IMR-90 (cell line): Measurements from ENCODE around the gene FXR2. TPM values are rescaled to one million over a fixed set of nuclear protein-coding genes. Genes with fewer than 3 reads are reported as not detected.

Experiments
- ATAC-seq: fragments of 200-7000 bp; cut with Tn5 transposase; 2 replicates; pipeline ENCODE4 v1.9.1; 2020; ENCODE audit warnings: low read depth, mild to moderate bottlenecking, moderate library complexity
- BruUV-seq: library from RNA; stranded (reverse); fragments of 400-500 nt; replicated peaks from 2 replicates; lab custom pipeline; 2021; lab: Mats Ljungman, UMichigan
- CTCF ChIA-PET: fragments of 300-600 bp; formaldehyde crosslinking; extraction: SDS; loops from one replicate; lab custom pipeline; 2021; ENCODE audit warnings: antibody characterized with exemption; lab: Yijun Ruan, JAX
- POLR2A ChIA-PET: fragments of 300-600 bp; sonication (Branson Sonifier 250); formaldehyde crosslinking; loops from one replicate; lab custom pipeline; 2022; ENCODE audit warnings: antibody characterized with exemption; ENCODE audit not compliant: unreplicated experiment; lab: Charles Lee
- DNase-seq: peaks from one replicate; pipeline ENCODE4 v3.0.0; 2013
- H2AFZ ChIP-seq: replicated peaks from 2 replicates; pipeline ENCODE3; 2013; ENCODE audit warnings: low read length, mild to moderate bottlenecking; ENCODE audit not compliant: poor library complexity
- H2AK5ac ChIP-seq: 2 replicates; pipeline ENCODE4 v1.6.1; 2013; ENCODE audit warnings: low read depth, low read length, inconsistent platforms
- H2AK9ac ChIP-seq: replicated peaks from 2 replicates; pipeline ENCODE3; 2013; ENCODE audit warnings: mild to moderate bottlenecking, low read depth, low read length, moderate library complexity; ENCODE audit not compliant: poor library complexity
- H2BK120ac ChIP-seq: 2 replicates; pipeline ENCODE4 v1.6.1; 2013; ENCODE audit warnings: low read depth, low read length, inconsistent platforms
- H2BK15ac ChIP-seq: 3 replicates; pipeline ENCODE4 v1.6.1; 2013; ENCODE audit warnings: low read depth, low read length, inconsistent platforms
- H2BK20ac ChIP-seq: 2 replicates; pipeline ENCODE4 v1.6.1; 2013; ENCODE audit warnings: low read depth, mild to moderate bottlenecking, inconsistent platforms, low read length, moderate library complexity
- H2BK5ac ChIP-seq: 2 replicates; pipeline ENCODE4 v1.6.1; 2013; ENCODE audit warnings: mild to moderate bottlenecking, low read depth, low read length, inconsistent platforms; ENCODE audit not compliant: poor library complexity, severe bottlenecking
- H3K14ac ChIP-seq: replicated peaks from 2 replicates; pipeline ENCODE4 v1.6.1; 2013; ENCODE audit warnings: low read depth, low read length, inconsistent platforms
- H3K18ac ChIP-seq: 2 replicates; pipeline ENCODE4 v1.6.1; 2013; ENCODE audit warnings: low read depth, low read length, control low read depth
- H3K23ac ChIP-seq: 2 replicates; pipeline ENCODE4 v1.6.1; 2013; ENCODE audit warnings: low read depth, low read length, inconsistent platforms
- H3K27ac ChIP-seq: 2 replicates; pipeline ENCODE4 v1.5.1; 2013; ENCODE audit warnings: mild to moderate bottlenecking, control low read depth, low read length; ENCODE audit not compliant: insufficient read depth
- H3K27me3 ChIP-seq: 2 replicates; pipeline ENCODE4 v1.6.1; 2013; ENCODE audit warnings: low read length; ENCODE audit not compliant: control insufficient read depth, insufficient read depth
- H3K36me3 ChIP-seq: 2 replicates; pipeline ENCODE4 v1.6.1; 2013; ENCODE audit warnings: low read length, mixed read lengths; ENCODE audit not compliant: control insufficient read depth, insufficient read depth
- H3K4ac ChIP-seq: 2 replicates; pipeline ENCODE4 v1.6.1; 2013; ENCODE audit warnings: low read depth, low read length, inconsistent platforms
- H3K4me1 ChIP-seq: 2 replicates; pipeline ENCODE4 v1.6.1; 2013; ENCODE audit warnings: low read length, mixed read lengths; ENCODE audit not compliant: control insufficient read depth, insufficient read depth
- H3K4me2 ChIP-seq: 2 replicates; pipeline ENCODE4 v1.6.1; 2013; ENCODE audit warnings: low read depth, mild to moderate bottlenecking, control low read depth, low read length, moderate library complexity
- H3K4me3 ChIP-seq: 2 replicates; pipeline ENCODE4 v1.5.1; 2013; ENCODE audit warnings: low read depth, mild to moderate bottlenecking, control low read depth, low read length, moderate library complexity; ENCODE audit not compliant: insufficient read depth
- H3K56ac ChIP-seq: 2 replicates; pipeline ENCODE4 v1.6.1; 2013; ENCODE audit warnings: low read length, inconsistent platforms; ENCODE audit not compliant: insufficient read depth; ENCODE audit errors: extremely low read depth
- H3K79me1 ChIP-seq, 2 experiments: 2 replicates each; pipeline ENCODE4 v1.6.1; 2013; ENCODE audit warnings: low read length in 2 of 2, inconsistent platforms in 1 of 2, low read depth in 1 of 2
- H3K9ac ChIP-seq: 2 replicates; pipeline ENCODE4 v1.6.1; 2013; ENCODE audit warnings: low read depth, low read length, control low read depth
- H3K9me1 ChIP-seq: 2 replicates; pipeline ENCODE4 v1.6.1; 2013; ENCODE audit warnings: low read length, inconsistent platforms; ENCODE audit not compliant: insufficient read depth
- H3K9me3 ChIP-seq: 2 replicates; pipeline ENCODE4 v1.6.1; 2013; ENCODE audit warnings: low read length; ENCODE audit not compliant: control insufficient read depth, insufficient read depth
- H4K20me1 ChIP-seq: 2 replicates; pipeline ENCODE4 v1.6.1; 2013; ENCODE audit warnings: low read length, inconsistent platforms; ENCODE audit not compliant: insufficient read depth
- H4K5ac ChIP-seq: 2 replicates; pipeline ENCODE4 v1.6.1; 2013; ENCODE audit warnings: mild to moderate bottlenecking, low read depth, low read length, control low read depth
- H4K8ac ChIP-seq, 2 experiments: 2 replicates each; pipeline ENCODE4 v1.6.1; 2013; ENCODE audit warnings: low read depth in 2 of 2, low read length in 2 of 2, control low read depth in 1 of 2, inconsistent platforms in 1 of 2
- H4K91ac ChIP-seq: 2 replicates; pipeline ENCODE4 v1.6.1; 2013; ENCODE audit warnings: low read depth, low read length, inconsistent platforms; ENCODE audit not compliant: insufficient read depth
- CHD1 ChIP-seq: IDR thresholded peaks from 2 replicates; pipeline ENCODE4 v1.6.1; 2012; ENCODE audit warnings: low read depth, low read length, improper control_type of control experiment
- CTCF ChIP-seq: conservative IDR thresholded peaks from 2 replicates; pipeline ENCODE4 v1.5.1; 2012; ENCODE audit warnings: mild to moderate bottlenecking, low read depth, low read length, improper control_type of control experiment
- ELK1 ChIP-seq: fragments of 150-350 bp; IDR thresholded peaks from 2 replicates; pipeline ENCODE4 v1.6.1; 2016; ENCODE audit warnings: low read depth, mild to moderate bottlenecking, low read length, moderate library complexity, borderline replicate concordance
- FOS ChIP-seq: fragments of 150-350 bp; IDR thresholded peaks from 2 replicates; pipeline ENCODE4 v1.6.1; 2016; ENCODE audit warnings: low read depth, low read length
- MXI1 ChIP-seq: IDR thresholded peaks from 2 replicates; pipeline ENCODE4 v1.6.1; 2012; ENCODE audit warnings: low read depth, mild to moderate bottlenecking, low read length, moderate library complexity, borderline replicate concordance
- NFE2L2 ChIP-seq: fragments of 150-350 bp; IDR thresholded peaks from 2 replicates; pipeline ENCODE4 v1.6.1; 2016; ENCODE audit warnings: low read depth, mild to moderate bottlenecking, low read length
- POLR2A ChIP-seq: IDR thresholded peaks from 2 replicates; pipeline ENCODE4 v1.6.1; 2012; ENCODE audit warnings: mild to moderate bottlenecking, low read depth, low read length
- SMC3 ChIP-seq: fragments of 150-350 bp; IDR thresholded peaks from 2 replicates; pipeline ENCODE4 v1.6.1; 2016; ENCODE audit warnings: low read depth, mild to moderate bottlenecking, antibody characterized with exemption, low read length, moderate library complexity
- WGBS, 2 experiments: methylation state at CpG; one replicate each; pipeline versions ENCODE4 v1.1.5 to v1.1.7; 2013; ENCODE audit warnings: missing lambda C conversion rate in 2 of 2; ENCODE audit not compliant: insufficient read length in 1 of 2; ENCODE audit errors: extremely low coverage in 2 of 2; 5-methylcytosine and 5-hydroxymethylcytosine counted together
- dilution Hi-C: fragments of 300-500 bp; cut with HindIII; formaldehyde crosslinking; loops from one replicate; pipeline ENCODE4 v1.14.3; 2018; ENCODE audit warnings: low sequenced_read_pairs; ENCODE audit not compliant: unreplicated experiment
- in situ Hi-C: fragments of 300-500 bp; cut with MboI; formaldehyde crosslinking; loops from 3 replicates; pipeline ENCODE4 v1.14.3; 2019; ENCODE audit warnings: low sequenced_read_pairs, inconsistent platforms, mixed read lengths
- intact Hi-C: fragments of 100-400 bp; cut with micrococcal nuclease; formaldehyde crosslinking; loops from 2 replicates; pipeline ENCODE4 v1.10.0; 2022
- microRNA-seq, 2 experiments: library from miRNA; stranded (forward) in 1 of 2; unstranded in 1 of 2; fragments of 10-50 nt in 1 of 2; fragments of <30 nt in 1 of 2; gene quantifications in 1 of 2; microRNA quantifications in 1 of 2; one replicate each; pipeline versions ENCODE3 to v1.1.0; 2013 to 2020; ENCODE audit not compliant: insufficient read depth in 1 of 2, insufficient read length in 1 of 2, unreplicated experiment in 1 of 2
- polyA plus RNA-seq, 3 experiments: library from polyadenylated mRNA; depleted of rRNA; stranded (reverse); fragments of >200 nt; gene quantifications; 2 replicates each; pipeline ENCODE4 v1.2.3, GENCODE V29; 2012; ENCODE audit warnings: low replicate concordance in 1 of 3
- small RNA-seq, 5 experiments: library from RNA; depleted of rRNA; stranded (forward); fragments of <200 nt; gene quantifications; one replicate each; pipeline ENCODE3, GENCODE V24; 2012
- total RNA-seq: library from RNA; depleted of rRNA; stranded (reverse); fragments of >200 nt; gene quantifications from 2 replicates; pipeline ENCODE4 v1.2.3, GENCODE V29; 2012; rRNA removed

FXR2 gene
- total and polyA plus RNA-seq, 2 of the 4 experiments (the other 2 are of a cell fraction): 39.1 to 55.9 TPM

DNA sequence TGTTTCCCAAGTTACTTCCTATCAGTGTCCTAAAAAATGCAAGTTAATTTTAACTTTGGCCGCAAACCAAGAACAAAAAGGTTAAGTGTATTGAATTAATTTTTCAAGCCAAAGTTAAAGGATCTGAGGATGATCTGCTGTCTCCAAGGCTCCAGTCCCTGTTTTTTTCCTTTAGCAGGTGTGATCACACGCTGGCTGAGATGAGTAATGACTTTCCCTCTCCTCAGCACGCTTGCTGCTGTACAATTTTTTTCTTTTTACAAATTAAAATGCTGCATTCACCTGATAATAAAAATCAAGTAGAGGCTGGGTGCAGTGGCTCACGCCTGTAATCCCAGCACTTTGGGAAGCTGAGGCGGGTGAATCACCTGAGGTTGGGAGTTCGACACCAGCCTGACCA lies 69.8 kb downstream of the FXR2 start:
- no peak for ATAC-seq
- Histone ChIP-seq H3K4me3 (no peak overlapping the region), H4K20me1 (no peaks in the 10 kb centered on the region), H3K9ac (no peak overlapping the region), H3K18ac (no peak overlapping the region), H3K56ac (no peak overlapping the region), H4K8ac (no peak overlapping the region), H4K91ac (no peak overlapping the region), H4K5ac (no peak overlapping the region), H2AK5ac (no peak overlapping the region), H3K14ac (no peak overlapping the region), H3K4me1 (peaks cover 8% of the 10 kb centered on the region), H2AFZ (no peak overlapping the region), H3K4ac (no peak overlapping the region), H3K9me1 (peaks cover 5% of the 10 kb centered on the region; the same call in 1 of the 2 replicates), H3K4me2 (no peak overlapping the region), H3K79me1 (peaks cover 0 to 13% of the 10 kb centered on the region in 2 experiments; a peak in 2 of 4 replicates), H3K36me3 (no peaks in the 10 kb centered on the region), H2BK5ac (no peak overlapping the region), H3K27ac (no peak overlapping the region), H2BK20ac (no peak overlapping the region), H2AK9ac (no peak overlapping the region), H3K23ac (no peak overlapping the region), H2BK15ac (no peak overlapping the region), H2BK120ac (no peak overlapping the region), H3K9me3 (no peaks in the 10 kb centered on the region), H3K27me3 (peaks cover 12% of the 10 kb centered on the region)
- intact Hi-C loops: no loop called here
- BruUV-seq: no TSS peak
- TF ChIP-seq CTCF: no peak
- no peak for TF ChIP-seq CHD1
- TF ChIP-seq POLR2A: no peak
- TF ChIP-seq MXI1: no peak
- TF ChIP-seq ELK1: no peak
- no peak for TF ChIP-seq FOS
- TF ChIP-seq SMC3: no peak
- no peak for TF ChIP-seq NFE2L2
- in situ Hi-C loops: loop anchor here (25.0 kb wide), 1 partner anchor 483 kb away; no protein-coding TSS in a partner anchor
- ChIA-PET POLR2A (no interaction called here), CTCF (no interaction called here)
- no peak for DNase-seq
- dilution Hi-C loops: no loop called here
- 80% methylated on average over 1 of the region's 6 CpGs; no CpG with 5 or more reads in 1 of the 2 experiments for WGBS, 2 experiments

Small RNAs within 50 kb of the gene (microRNA-seq; reads per million reads assigned to microRNA genes)
- gene CD68 (ENCODE audit: insufficient read depth, insufficient read length): not detected
- not detected for gene SNORA48 (ENCODE audit: insufficient read depth, insufficient read length)
- gene SNORD10 (ENCODE audit: insufficient read depth, insufficient read length): not detected

Small RNAs within 50 kb of the gene (small RNA-seq; reads per million reads assigned to genes)
- 0 reads per million in 5 experiments for gene CD68
- 0 reads per million in 5 experiments for gene SNORA48
- 0 reads per million in 5 experiments for gene SNORD10

Other genes with a start within 250 kb of the FXR2 start
- gene TNK1, start 233.8 kb downstream of the FXR2 start, total RNA-seq: under 0.01 and 0.54 TPM in 2 replicates
- gene TNK1, start 233.8 kb downstream of the FXR2 start, polyA plus RNA-seq (2012; rRNA removed): 0.44 and 0.55 TPM in 2 replicates
- 6.1 and 6.4 TPM in 2 replicates for gene PLSCR3, start 220.4 kb downstream of the FXR2 start, total RNA-seq
- 116 and 131 TPM in 2 replicates for gene PLSCR3, start 220.4 kb downstream of the FXR2 start, polyA plus RNA-seq (2012; rRNA removed)
- 35.3 and 38.4 TPM in 2 replicates for gene TMEM256, start 210.8 kb downstream of the FXR2 start, total RNA-seq
- gene TMEM256, start 210.8 kb downstream of the FXR2 start, polyA plus RNA-seq (2012; rRNA removed): 174 and 252 TPM in 2 replicates
- 1.7 and 1.8 TPM in 2 replicates for gene NLGN2, start 207.1 kb downstream of the FXR2 start, total RNA-seq
- gene NLGN2, start 207.1 kb downstream of the FXR2 start, polyA plus RNA-seq (2012; rRNA removed): 36.7 and 38.1 TPM in 2 replicates
- not detected in 2 replicates for gene SPEM1, start 194.6 kb downstream of the FXR2 start, total RNA-seq
- not detected in 2 replicates for gene SPEM1, start 194.6 kb downstream of the FXR2 start, polyA plus RNA-seq (2012; rRNA removed)
- gene SPEM2, start 189.3 kb downstream of the FXR2 start, total RNA-seq: not detected in 2 replicates
- not detected in 2 replicates for gene SPEM2, start 189.3 kb downstream of the FXR2 start, polyA plus RNA-seq (2012; rRNA removed)
- gene SPEM3, start 186.0 kb downstream of the FXR2 start, total RNA-seq: not detected in 2 replicates
- not detected in 2 replicates for gene SPEM3, start 186.0 kb downstream of the FXR2 start, polyA plus RNA-seq (2012; rRNA removed)
- 1.1 and 1.4 TPM in 2 replicates for gene TMEM102, start 179.5 kb downstream of the FXR2 start, total RNA-seq
- 2.2 and 2.3 TPM in 2 replicates for gene TMEM102, start 179.5 kb downstream of the FXR2 start, polyA plus RNA-seq (2012; rRNA removed)
- 0.18 and 0.28 TPM in 2 replicates for gene FGF11, start 175.4 kb downstream of the FXR2 start, total RNA-seq
- 0.99 and 1.1 TPM in 2 replicates for gene FGF11, start 175.4 kb downstream of the FXR2 start, polyA plus RNA-seq (2012; rRNA removed)
- 4.2 and 4.3 TPM in 2 replicates for gene CHRNB1, start 169.8 kb downstream of the FXR2 start, total RNA-seq
- gene CHRNB1, start 169.8 kb downstream of the FXR2 start, polyA plus RNA-seq (2012; rRNA removed): 6.0 and 6.4 TPM in 2 replicates
- gene ZBTB4, start 135.3 kb downstream of the FXR2 start, total RNA-seq: 6.3 and 8.3 TPM in 2 replicates
- 20.1 and 20.3 TPM in 2 replicates for gene ZBTB4, start 135.3 kb downstream of the FXR2 start, polyA plus RNA-seq (2012; rRNA removed)
- not detected in 2 replicates for gene SLC35G6, start 133.5 kb downstream of the FXR2 start, total RNA-seq
- gene SLC35G6, start 133.5 kb downstream of the FXR2 start, polyA plus RNA-seq (2012; rRNA removed): not detected in 2 replicates
- gene POLR2A, start 130.5 kb downstream of the FXR2 start, total RNA-seq: 56.4 and 56.6 TPM in 2 replicates
- 38.4 and 54.0 TPM in 2 replicates for gene POLR2A, start 130.5 kb downstream of the FXR2 start, polyA plus RNA-seq (2012; rRNA removed)
- 2.7 and 3.6 TPM in 2 replicates for gene TNFSF12, start 65.8 kb downstream of the FXR2 start, total RNA-seq
- 22.0 and 23.1 TPM in 2 replicates for gene TNFSF12, start 65.8 kb downstream of the FXR2 start, polyA plus RNA-seq (2012; rRNA removed)
- 0.56 TPM in 1 of 2 replicates, not detected in the other for gene TNFSF13, start 56.1 kb downstream of the FXR2 start, total RNA-seq
- 0.98 and 1.3 TPM in 2 replicates for gene TNFSF13, start 56.1 kb downstream of the FXR2 start, polyA plus RNA-seq (2012; rRNA removed)
- 72.8 and 120 TPM in 2 replicates for gene SENP3, start 53.0 kb downstream of the FXR2 start, total RNA-seq
- gene SENP3, start 53.0 kb downstream of the FXR2 start, polyA plus RNA-seq (2012; rRNA removed): 74.7 and 82.4 TPM in 2 replicates
- 16.0 and 23.3 TPM in 2 replicates for gene CD68, start 35.3 kb downstream of the FXR2 start, total RNA-seq
- 43.1 and 55.0 TPM in 2 replicates for gene CD68, start 35.3 kb downstream of the FXR2 start, polyA plus RNA-seq (2012; rRNA removed)
- gene MPDU1, start 31.0 kb downstream of the FXR2 start, total RNA-seq: 142 and 149 TPM in 2 replicates
- 135 and 152 TPM in 2 replicates for gene MPDU1, start 31.0 kb downstream of the FXR2 start, polyA plus RNA-seq (2012; rRNA removed)
- 0.18 and 0.28 TPM in 2 replicates for gene SOX15, start 24.8 kb downstream of the FXR2 start, total RNA-seq
- gene SOX15, start 24.8 kb downstream of the FXR2 start, polyA plus RNA-seq (2012; rRNA removed): 0.62 and 1.0 TPM in 2 replicates
- gene SAT2, start 12.9 kb upstream of the FXR2 start, total RNA-seq: 20.4 and 21.4 TPM in 2 replicates
- gene SAT2, start 12.9 kb upstream of the FXR2 start, polyA plus RNA-seq (2012; rRNA removed): 43.8 and 45.9 TPM in 2 replicates
- gene SHBG, start 15.2 kb upstream of the FXR2 start, total RNA-seq: 0.36 TPM in 1 of 2 replicates, not detected in the other
- 0.38 and 0.40 TPM in 2 replicates for gene SHBG, start 15.2 kb upstream of the FXR2 start, polyA plus RNA-seq (2012; rRNA removed)
- gene ATP1B2, start 36.0 kb upstream of the FXR2 start, total RNA-seq: not detected in 2 replicates
- 0.02 TPM in 1 of 2 replicates, not detected in the other for gene ATP1B2, start 36.0 kb upstream of the FXR2 start, polyA plus RNA-seq (2012; rRNA removed)
- gene TP53, start 72.6 kb upstream of the FXR2 start, total RNA-seq: 26.4 and 31.2 TPM in 2 replicates
- gene TP53, start 72.6 kb upstream of the FXR2 start, polyA plus RNA-seq (2012; rRNA removed): 41.6 and 48.5 TPM in 2 replicates
- 5.0 and 6.6 TPM in 2 replicates for gene WRAP53, start 73.6 kb upstream of the FXR2 start, total RNA-seq
- gene WRAP53, start 73.6 kb upstream of the FXR2 start, polyA plus RNA-seq (2012; rRNA removed): 9.4 and 9.5 TPM in 2 replicates
- 0.54 and 0.56 TPM in 2 replicates for gene EFNB3, start 90.3 kb upstream of the FXR2 start, total RNA-seq
- gene EFNB3, start 90.3 kb upstream of the FXR2 start, polyA plus RNA-seq (2012; rRNA removed): 2.0 TPM in 2 replicates
- gene DNAH2, start 102.8 kb upstream of the FXR2 start, total RNA-seq: under 0.01 TPM in 2 replicates
- gene DNAH2, start 102.8 kb upstream of the FXR2 start, polyA plus RNA-seq (2012; rRNA removed): 0.01 and 0.02 TPM in 2 replicates
- gene KDM6B, start 219.3 kb upstream of the FXR2 start, total RNA-seq: 0.72 and 1.1 TPM in 2 replicates
- 3.5 and 4.5 TPM in 2 replicates for gene KDM6B, start 219.3 kb upstream of the FXR2 start, polyA plus RNA-seq (2012; rRNA removed)
- gene TMEM88, start 240.2 kb upstream of the FXR2 start, total RNA-seq: not detected in 2 replicates
- gene TMEM88, start 240.2 kb upstream of the FXR2 start, polyA plus RNA-seq (2012; rRNA removed): 1.9 and 2.1 TPM in 2 replicates
- gene NAA38, start 242.7 kb upstream of the FXR2 start, total RNA-seq: 40.7 and 62.2 TPM in 2 replicates
- gene NAA38, start 242.7 kb upstream of the FXR2 start, polyA plus RNA-seq (2012; rRNA removed): 76.8 and 122 TPM in 2 replicates
- 10.8 and 11.1 TPM in 2 replicates for gene CYB5D1, start 243.1 kb upstream of the FXR2 start, total RNA-seq
- 7.0 and 8.8 TPM in 2 replicates for gene CYB5D1, start 243.1 kb upstream of the FXR2 start, polyA plus RNA-seq (2012; rRNA removed)